ENCODE results near the gene FNDC3B. TPM values are rescaled to one million over a fixed set of nuclear protein-coding genes. Genes with fewer than 3 reads are reported as not detected.

FNDC3B gene
- total and polyA plus RNA-seq, 2 of the 8 experiments (the other 6 are each of a cell fraction or from before 2014, with no cell fraction given) = 14.1 to 44.4 TPM

DNA sequence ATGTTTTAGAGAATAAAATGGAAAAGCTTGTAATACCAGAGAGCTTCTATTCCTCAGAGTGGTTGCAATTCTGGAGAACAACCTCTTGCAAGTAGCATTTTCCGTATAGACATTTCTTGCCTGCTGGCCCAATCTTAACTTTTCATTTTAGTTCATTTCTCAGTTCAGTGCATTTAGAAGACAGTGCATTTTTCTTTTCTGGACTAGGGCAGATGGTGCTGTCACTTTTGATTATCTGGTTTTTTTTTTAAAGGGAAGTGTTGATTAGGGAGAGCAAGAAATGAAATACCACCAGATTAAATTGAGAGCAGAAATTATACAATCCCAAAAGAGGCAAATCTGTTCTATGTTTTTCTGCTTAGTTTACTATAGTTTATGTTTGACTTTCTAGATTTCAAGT, 236.2 kb downstream of the FNDC3B start:
- H3K23me2 ChIP-seq (ENCODE audit: low read depth, low read length) = no peaks in the 10 kb centered on the region
- no peak overlapping the region for H3K4ac ChIP-seq (replicated peaks; ENCODE audit: insufficient read length, low read depth, low read length)
- H3K4me1 ChIP-seq (replicated peaks in 1 of 4; ENCODE audit: control insufficient read depth in 3 of 4, insufficient read depth in 4 of 4, low read length in 3 of 4) = no peaks in the 10 kb centered on the region
- H3K4me3 ChIP-seq (ENCODE audit: extremely low read depth in 1 of 4, insufficient read depth in 2 of 4, low read depth in 3 of 4, low read length in 4 of 4) = no peak overlapping the region
- H2AFZ ChIP-seq (ENCODE audit: low read length) = no peak overlapping the region
- no peaks in the 10 kb centered on the region for H3K9me3 ChIP-seq (ENCODE audit: insufficient read depth in 2 of 2, low read depth in 1 of 2, low read length in 1 of 2)
- H2AK5ac ChIP-seq (ENCODE audit: low read depth, low read length) = no peak overlapping the region
- H3K79me2 ChIP-seq (ENCODE audit: control insufficient read depth in 1 of 2, insufficient read depth in 2 of 2, low read length in 2 of 2) = no peaks in the 10 kb centered on the region
- peaks cover 0 to 2% (median 0%) of the 10 kb centered on the region in 4 experiments; a peak in 2 of 8 replicates for H3K36me3 ChIP-seq (ENCODE audit: control insufficient read depth in 2 of 4, insufficient read depth in 4 of 4, low read length in 3 of 4)
- H3K14ac ChIP-seq (ENCODE audit: insufficient read length) = no peak overlapping the region
- H2BK5ac ChIP-seq (ENCODE audit: low read depth, low read length) = no peak overlapping the region
- H2BK120ac ChIP-seq (replicated peaks; ENCODE audit: low read depth, low read length) = no peak overlapping the region
- H2BK12ac ChIP-seq (ENCODE audit: low read depth, low read length) = no peak overlapping the region
- no peak overlapping the region for H3K18ac ChIP-seq (ENCODE audit: extremely low read depth, low read length)
- no peaks in the 10 kb centered on the region for H3K27me3 ChIP-seq (replicated peaks in 1 of 4; ENCODE audit: control insufficient read depth in 3 of 4, extremely low read depth in 1 of 4, insufficient read depth in 3 of 4, low read length in 3 of 4)
- no peak overlapping the region for H2BK20ac ChIP-seq (ENCODE audit: low read length)
- WGBS, 2 experiments (ENCODE audit: extremely low coverage in 1 of 2, insufficient coverage in 1 of 2, insufficient read length in 1 of 2, insufficient replicate concordance in 2 of 2, low coverage in 1 of 2, low lambda C conversion rate in 2 of 2, missing lambda C conversion rate in 1 of 2) = 82% methylated on average over 1 of the region's 1 CpG; no CpG with 5 or more reads in 1 of the 2 experiments
- H3K4me2 ChIP-seq (ENCODE audit: insufficient read depth in 1 of 2, low read depth in 2 of 2, low read length in 2 of 2) = no peak overlapping the region
- H3K23ac ChIP-seq (ENCODE audit: insufficient read length) = no peak overlapping the region
- H2BK15ac ChIP-seq (ENCODE audit: low read length) = no peak overlapping the region
- H4K20me1 ChIP-seq (replicated peaks in 1 of 2; ENCODE audit: control insufficient read depth in 1 of 2, insufficient read depth in 2 of 2, low read length in 2 of 2) = no peaks in the 10 kb centered on the region
- H3K79me1 ChIP-seq (ENCODE audit: low read depth, low read length) = no peaks in the 10 kb centered on the region; the same call in 1 of the 2 replicates
- POLR2A ChIA-PET (ENCODE audit: partially characterized antibody) = no interaction called here
- DNase-seq (ENCODE audit: low read depth in 1 of 2, low spot score in 2 of 2) = no peak
- no peak overlapping the region for H3K56ac ChIP-seq (replicated peaks; ENCODE audit: insufficient read length, low read depth, low read length)
- no peak for FAIRE-seq
- no peak overlapping the region for H3K27ac ChIP-seq (ENCODE audit: low read depth, low read length)
- no peak overlapping the region for H4K8ac ChIP-seq (ENCODE audit: extremely low read depth, insufficient read depth, low read length)
- CTCF ChIA-PET (ENCODE audit: partially characterized antibody) = interaction anchor here (0.6 to 1.7 kb wide), 4 partner anchors 9 to 238 kb away, joined by 3 to 4 read pairs (median 4); no protein-coding TSS in a partner anchor
- H4K5ac ChIP-seq (ENCODE audit: insufficient read length, low read depth, low read length) = no peak overlapping the region
- no peak overlapping the region for H3K9ac ChIP-seq (replicated peaks in 1 of 4; ENCODE audit: extremely low read depth in 1 of 4, low read depth in 3 of 4, low read length in 3 of 4)
- H4K91ac ChIP-seq (replicated peaks; ENCODE audit: insufficient read length, low read length) = no peak overlapping the region
- TF ChIP-seq SP4 (IDR thresholded peaks at IDR 0.05; ENCODE audit: low read length) = no peak
- TF ChIP-seq SIN3A (conservative IDR thresholded peaks at IDR 0.05 in 1 of 2, IDR thresholded peaks at IDR 0.05 in 1 of 2; ENCODE audit: low read depth in 1 of 2, low read length in 2 of 2) = no peak
- TF ChIP-seq GABPA (IDR thresholded peaks at IDR 0.05; ENCODE audit: borderline replicate concordance, insufficient read depth, low read length) = no peak
- no peak for TF ChIP-seq RAD21 (IDR thresholded peaks at IDR 0.05 in 1 of 2, conservative IDR thresholded peaks at IDR 0.05 in 1 of 2; ENCODE audit: low read depth in 2 of 2, low read length in 2 of 2)
- no peak for TF ChIP-seq SRF (IDR thresholded peaks at IDR 0.05; ENCODE audit: low read depth, low read length)
- TF ChIP-seq NANOG (IDR thresholded peaks at IDR 0.05; ENCODE audit: insufficient read depth, low read depth, low read length, poor library complexity, severe bottlenecking) = no peak
- no peak for TF ChIP-seq CBX5 (IDR thresholded peaks at IDR 0.05; ENCODE audit: low read depth, low read length)
- no peak for TF ChIP-seq ATF3 (IDR thresholded peaks at IDR 0.05; ENCODE audit: insufficient read depth, low read depth, low read length)
- no peak for TF ChIP-seq EZH2 (IDR thresholded peaks at IDR 0.05; ENCODE audit: low read depth, low read length, severe bottlenecking)
- TF ChIP-seq FOSL1 (IDR thresholded peaks at IDR 0.05; ENCODE audit: insufficient read depth, low read depth, low read length) = no peak
- TF ChIP-seq CHD2 (IDR thresholded peaks at IDR 0.05; ENCODE audit: low read length) = no peak
- no peak for TF ChIP-seq MAFK (IDR thresholded peaks at IDR 0.05; ENCODE audit: low read depth, low read length)
- TF ChIP-seq RXRA (IDR thresholded peaks at IDR 0.05; ENCODE audit: insufficient read depth, low read depth, low read length) = no peak
